T-helper 17 cell (primary cell): Measurements from ENCODE around the gene ZNF117. TPM values are rescaled to one million over a fixed set of nuclear protein-coding genes. Genes with fewer than 3 reads are reported as not detected.

Experiments
- ATAC-seq: fragments of 150-1000 bp; cut with Tn5 transposase; 2 replicates; pipeline ENCODE4 v1.10.0; 2021; ENCODE audit warnings: mild to moderate bottlenecking, moderate library complexity
- DNase-seq, 3 donors: peaks; one replicate each; pipeline versions ENCODE4 v3.0.0 to v3.0.0-alpha.2; 2020 to 2021
- H3K9me3 ChIP-seq: one replicate; pipeline ENCODE4 v1.7.0; 2013; ENCODE audit warnings: low read length, mild to moderate bottlenecking; ENCODE audit not compliant: control insufficient read depth, poor library complexity, severe bottlenecking
- H3K27ac Mint-ChIP-seq: one replicate; pipeline ENCODE4 v1.8.0; 2022; ENCODE audit warnings: mild to moderate bottlenecking, moderate library complexity, mixed read lengths
- H3K27me3 Mint-ChIP-seq: one replicate; pipeline ENCODE4 v1.8.0; 2022; ENCODE audit warnings: mixed read lengths
- H3K36me3 Mint-ChIP-seq: one replicate; pipeline ENCODE4 v1.8.0; 2022; ENCODE audit warnings: low read depth, mixed read lengths
- H3K4me1 Mint-ChIP-seq: one replicate; pipeline ENCODE4 v1.8.0; 2022; ENCODE audit warnings: mild to moderate bottlenecking, mixed read lengths
- H3K4me3 Mint-ChIP-seq: one replicate; pipeline ENCODE4 v1.8.0; 2022; ENCODE audit warnings: mild to moderate bottlenecking, moderate library complexity, mixed read lengths
- total RNA-seq, 4 donors: library from RNA in 2 of 4; stranded (reverse) in 2 of 4; gene quantifications; one replicate each; pipeline ENCODE4 v1.2.3 and lab custom pipeline; 2022 to 2026

The ZNF117 gene
- total RNA-seq, 2 donors from 2014 or later = 1.4 to 4.4 TPM

DNA sequence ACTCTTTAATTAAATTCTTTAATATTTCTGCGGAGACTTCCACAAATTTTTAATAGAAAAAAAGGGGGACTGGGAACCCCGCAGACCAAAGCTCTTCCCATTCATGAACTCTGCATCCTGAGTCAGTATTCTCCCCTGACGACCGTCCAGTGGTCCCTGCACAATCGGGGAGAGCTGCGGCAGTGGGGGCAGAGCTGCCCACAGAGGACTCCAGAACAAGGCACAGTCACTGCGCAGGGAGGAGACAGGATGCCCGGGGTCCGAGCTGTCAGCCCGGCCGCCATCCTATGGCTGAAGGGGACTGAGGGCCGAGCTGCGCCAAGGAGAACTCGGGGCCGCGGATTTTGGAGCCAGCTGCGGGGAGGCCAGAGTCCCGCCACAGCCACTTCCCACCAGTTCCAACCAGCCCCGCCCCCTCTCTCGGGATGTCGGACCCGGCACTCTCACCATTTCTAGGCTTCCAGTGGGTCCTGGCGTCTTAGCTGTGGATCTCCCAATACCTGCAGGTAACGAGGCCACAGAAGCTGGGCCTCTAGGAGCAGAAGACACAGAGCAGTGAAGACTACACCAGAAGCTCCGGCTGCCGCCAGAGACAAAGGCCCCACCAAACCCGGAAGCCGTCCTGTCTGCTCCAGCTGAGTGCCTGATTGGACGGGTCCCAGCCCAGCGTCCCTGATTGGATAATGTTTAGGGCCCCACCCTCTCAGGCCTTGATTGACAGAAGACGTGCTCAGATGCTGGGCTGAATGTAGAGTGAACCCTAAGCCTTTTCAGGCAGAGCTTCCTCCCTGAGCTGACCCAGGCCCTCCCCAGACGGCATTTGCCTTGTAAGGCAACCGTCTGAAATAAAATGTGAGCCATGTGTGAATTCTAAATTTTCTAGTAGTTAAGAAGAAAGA, 15.5 kb upstream of the ZNF117 start, which contains the start of gene ERV3-1:
ERV3-1 (minus strand) TSS at position 594 of the 899 bp plus-strand sequence. CDS start 13,661 bp downstream, outside the sequence.
- H3K27ac Mint-ChIP-seq = peak within 1 kb of the TSS; percentile 98
- peak within 1 kb of the TSS; percentile 94 for H3K4me3 Mint-ChIP-seq
- peak; percentile 99 for ATAC-seq
- no peaks in the 10 kb centered on the region for H3K9me3 ChIP-seq
- peak; percentile 74 to 85 (median 82) for DNase-seq
- peaks cover 25% of the 10 kb centered on the region for H3K4me1 Mint-ChIP-seq
- H3K36me3 Mint-ChIP-seq = peaks cover under 1% of the 10 kb centered on the region
- no peaks in the 10 kb centered on the region for H3K27me3 Mint-ChIP-seq

GRCh38 chr7:65004575-65004974, 13.7 kb upstream of the ZNF117 start:
- H3K36me3 Mint-ChIP-seq = peaks cover 4% of the 10 kb centered on the region
- H3K27ac Mint-ChIP-seq = peak overlapping the region; percentile 98
- ATAC-seq (no peak), DNase-seq (no peak)
- no peaks in the 10 kb centered on the region for H3K9me3 ChIP-seq
- no peak overlapping the region for H3K4me3 Mint-ChIP-seq
- H3K27me3 Mint-ChIP-seq = no peaks in the 10 kb centered on the region
- H3K4me1 Mint-ChIP-seq = peaks cover 25% of the 10 kb centered on the region

DNA sequence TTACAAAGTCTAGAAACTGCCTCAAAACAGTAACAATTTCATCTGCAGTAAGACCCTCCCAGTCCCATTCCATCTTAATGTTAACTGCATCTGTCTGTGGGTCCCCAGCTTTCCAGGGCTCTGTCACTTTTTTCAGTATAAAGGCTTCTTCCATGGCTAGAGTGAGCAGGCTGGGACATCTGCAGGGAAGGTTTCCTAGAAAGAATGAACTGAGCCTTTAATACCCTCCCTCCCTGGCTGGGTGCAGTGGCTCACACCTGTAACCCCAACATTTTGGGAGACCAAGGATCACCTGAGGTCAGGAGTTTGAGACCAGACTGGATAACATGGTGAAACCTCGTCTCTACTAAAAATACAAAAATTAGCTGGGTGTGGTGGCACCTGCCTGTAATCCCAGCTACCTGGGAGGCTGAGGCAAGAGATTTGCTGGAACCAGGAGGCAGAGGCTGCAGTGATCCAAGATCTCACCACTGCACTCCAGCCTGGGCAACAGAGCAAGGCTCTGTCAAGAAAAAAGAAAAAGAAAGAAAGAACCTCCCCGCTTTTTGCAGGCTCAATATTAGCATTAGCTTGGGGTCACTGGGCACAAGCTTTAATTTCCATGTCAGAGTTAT, 12.2 kb upstream of the ZNF117 start:
- peaks cover 7% of the 10 kb centered on the region for H3K36me3 Mint-ChIP-seq
- H3K4me1 Mint-ChIP-seq = peaks cover 25% of the 10 kb centered on the region
- DNase-seq = no peak
- peak overlapping the region; percentile 37 for H3K4me3 Mint-ChIP-seq
- H3K9me3 ChIP-seq = no peaks in the 10 kb centered on the region
- no peak overlapping the region for H3K27ac Mint-ChIP-seq
- ATAC-seq = no peak
- no peaks in the 10 kb centered on the region for H3K27me3 Mint-ChIP-seq

GRCh38 chr7:65001291-65001814, 10.5 kb upstream of the ZNF117 start:
- no peak for DNase-seq
- H3K4me1 Mint-ChIP-seq = peaks cover 17% of the 10 kb centered on the region
- H3K27ac Mint-ChIP-seq = no peak overlapping the region
- no peaks in the 10 kb centered on the region for H3K9me3 ChIP-seq
- H3K36me3 Mint-ChIP-seq = peaks cover 7% of the 10 kb centered on the region
- H3K4me3 Mint-ChIP-seq = no peak overlapping the region
- H3K27me3 Mint-ChIP-seq = no peaks in the 10 kb centered on the region
- ATAC-seq = no peak

GRCh38 chr7:64999165-65000004, 8.5 kb upstream of the ZNF117 start:
- Mint-ChIP-seq H3K36me3 (peaks cover 7% of the 10 kb centered on the region), H3K4me1 (peaks cover 4% of the 10 kb centered on the region)
- peak; percentile 40 for ATAC-seq

GRCh38 chr7:64998865-64999164, 8.0 kb upstream of the ZNF117 start:
- H3K9me3 ChIP-seq = peaks cover 6% of the 10 kb centered on the region
- peaks cover 2% of the 10 kb centered on the region for H3K4me1 Mint-ChIP-seq
- peaks cover 7% of the 10 kb centered on the region for H3K36me3 Mint-ChIP-seq
- ATAC-seq (no peak), DNase-seq (no peak)
- H3K27me3 Mint-ChIP-seq = no peaks in the 10 kb centered on the region
- H3K27ac Mint-ChIP-seq = no peak overlapping the region
- no peak overlapping the region for H3K4me3 Mint-ChIP-seq

More at GRCh38 chr7:64999165-65000004, 8.5 kb upstream of the ZNF117 start:
- peaks cover 6% of the 10 kb centered on the region for H3K9me3 ChIP-seq
- H3K27ac Mint-ChIP-seq = no peak overlapping the region
- H3K27me3 Mint-ChIP-seq = no peaks in the 10 kb centered on the region
- no peak overlapping the region for H3K4me3 Mint-ChIP-seq
- no peak for DNase-seq

DNA sequence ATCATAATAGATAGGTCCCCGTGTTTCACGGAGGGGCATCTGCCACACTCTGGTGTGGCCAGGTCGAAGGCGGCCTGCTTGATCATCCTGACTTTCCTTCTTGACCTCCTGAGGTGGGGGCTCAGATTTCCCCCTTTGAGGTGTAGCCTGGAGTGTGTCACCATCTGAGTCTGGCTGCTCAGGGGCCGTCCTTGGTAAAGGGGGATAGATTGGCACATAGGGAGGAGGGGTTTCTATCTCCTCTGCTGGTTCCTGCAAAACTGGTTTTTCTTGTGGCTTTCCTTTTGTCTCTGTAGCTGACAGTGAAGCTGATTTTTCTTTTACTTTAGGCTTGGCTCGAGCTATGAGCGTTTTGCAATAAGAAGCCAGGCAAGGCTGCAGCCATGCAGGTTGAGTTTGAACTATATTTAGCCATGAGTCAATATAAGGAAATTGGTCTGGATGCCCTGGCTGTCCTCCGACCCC, 7.1 kb upstream of the ZNF117 start:
- H3K27me3 Mint-ChIP-seq = no peaks in the 10 kb centered on the region
- no peak for DNase-seq
- H3K9me3 ChIP-seq = peaks cover 6% of the 10 kb centered on the region
- H3K36me3 Mint-ChIP-seq = peaks cover 7% of the 10 kb centered on the region
- no peak overlapping the region for H3K27ac Mint-ChIP-seq
- no peak overlapping the region for H3K4me3 Mint-ChIP-seq
- no peak for ATAC-seq
- no peaks in the 10 kb centered on the region for H3K4me1 Mint-ChIP-seq

GRCh38 chr7:64997164-64997908, 6.5 kb upstream of the ZNF117 start:
- DNase-seq (no peak), ATAC-seq (no peak)
- H3K9me3 ChIP-seq = peaks cover 6% of the 10 kb centered on the region
- Mint-ChIP-seq H3K27me3 (no peaks in the 10 kb centered on the region), H3K4me1 (no peaks in the 10 kb centered on the region), H3K27ac (no peak overlapping the region), H3K4me3 (no peak overlapping the region), H3K36me3 (peaks cover 7% of the 10 kb centered on the region)

GRCh38 chr7:64996305-64996704, 5.5 kb upstream of the ZNF117 start:
- H3K27me3 Mint-ChIP-seq = no peaks in the 10 kb centered on the region
- no peak for DNase-seq
- H3K4me3 Mint-ChIP-seq = no peak overlapping the region
- no peaks in the 10 kb centered on the region for H3K4me1 Mint-ChIP-seq
- peaks cover 6% of the 10 kb centered on the region for H3K9me3 ChIP-seq
- no peak overlapping the region for H3K27ac Mint-ChIP-seq
- no peak for ATAC-seq
- peaks cover 6% of the 10 kb centered on the region for H3K36me3 Mint-ChIP-seq

DNA sequence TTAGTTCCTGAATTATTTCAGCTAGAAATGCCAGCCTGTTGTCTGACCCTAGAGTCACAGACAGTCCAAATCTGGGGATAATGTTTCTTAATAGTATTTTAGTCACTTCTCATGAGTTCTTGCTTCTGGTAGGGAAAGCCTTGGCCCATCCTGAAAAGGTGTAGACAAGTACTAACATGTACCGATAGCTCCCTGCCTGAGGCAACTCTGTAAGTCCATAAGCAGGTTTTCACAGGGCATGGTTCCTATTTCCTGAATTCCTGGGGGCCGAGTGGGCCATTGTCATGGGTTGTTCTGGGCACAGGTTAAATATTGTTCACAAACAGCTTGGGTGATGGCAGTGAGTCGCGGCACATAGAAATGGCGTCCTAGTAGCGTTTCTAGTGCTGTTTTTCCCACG, 3.1 kb upstream of the ZNF117 start:
- H3K9me3 ChIP-seq = peaks cover 6% of the 10 kb centered on the region
- Mint-ChIP-seq H3K36me3 (peaks cover 5% of the 10 kb centered on the region), H3K4me1 (no peaks in the 10 kb centered on the region), H3K27me3 (no peaks in the 10 kb centered on the region), H3K27ac (no peak overlapping the region), H3K4me3 (no peak overlapping the region)
- ATAC-seq (no peak), DNase-seq (no peak)

- peaks cover 3% of the 10 kb centered on the region for H3K36me3 Mint-ChIP-seq
Observed at GRCh38 chr7:64992971-64993370, 2.1 kb upstream of the ZNF117 start.

DNA sequence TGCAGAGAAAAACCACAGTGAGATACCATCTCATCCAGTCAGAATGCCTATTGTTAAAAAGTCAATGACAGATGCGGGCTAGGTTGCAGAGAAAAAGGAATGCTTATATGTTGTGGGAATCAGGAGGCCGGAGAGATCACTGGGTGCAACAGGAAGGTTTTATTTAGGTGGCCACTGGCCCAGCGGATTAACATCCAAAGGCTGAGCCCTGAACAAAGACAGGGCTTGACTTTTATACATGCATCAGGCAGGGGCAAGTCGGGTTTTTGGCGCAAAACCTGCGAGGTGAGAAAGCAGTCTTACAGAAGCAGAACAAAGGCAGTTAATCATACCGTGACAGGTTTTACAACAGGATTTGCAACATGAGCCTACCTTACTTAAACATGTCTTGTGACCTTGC, 620 bp downstream of the ZNF117 start:
- ATAC-seq = no peak
- peaks cover 6% of the 10 kb centered on the region for H3K36me3 Mint-ChIP-seq

More at GRCh38 chr7:64992971-64993370, 2.1 kb upstream of the ZNF117 start:
- Mint-ChIP-seq H3K4me3 (no peak overlapping the region), H3K4me1 (no peaks in the 10 kb centered on the region), H3K27me3 (no peaks in the 10 kb centered on the region), H3K27ac (no peak overlapping the region)
- ATAC-seq (no peak), DNase-seq (no peak)
- H3K9me3 ChIP-seq = peaks cover 6% of the 10 kb centered on the region

More for the DNA sequence above, 620 bp downstream of the ZNF117 start:
- no peak for DNase-seq
- no peak overlapping the region for H3K27ac Mint-ChIP-seq
- H3K4me1 Mint-ChIP-seq = no peaks in the 10 kb centered on the region
- peaks cover 8% of the 10 kb centered on the region for H3K9me3 ChIP-seq
- no peak overlapping the region for H3K4me3 Mint-ChIP-seq
- no peaks in the 10 kb centered on the region for H3K27me3 Mint-ChIP-seq
